Transverse colon (tissue), 3 donors: Measurements from ENCODE around the gene DDO.

Experiments
- EP300 ChIP-seq: sonication (generic); formaldehyde crosslinking; IDR thresholded peaks from one replicate; pipeline ENCODE4 v1.6.1; 2017; ENCODE audit warnings: antibody characterized with exemption, low read depth
- POLR2A ChIP-seq: fragments of 450-650 bp; IDR thresholded peaks from one replicate; pipeline ENCODE4 v1.6.1; 2016; ENCODE audit warnings: antibody characterized with exemption, mild to moderate bottlenecking, moderate library complexity
- TF ChIP-seq, protein P1 (sequence below), 5 experiments: fragments of 200-600 bp in 3 of 5; fragments of 450-650 bp in 2 of 5; sonication (generic) in 3 of 5; IDR thresholded peaks; 1 replicate in 2 of 5; 2 replicates in 3 of 5; pipeline ENCODE4 v1.5.1; 2016 to 2017; ENCODE audit warnings: antibody characterized with exemption in 5 of 5, inconsistent platforms in 3 of 5, mild to moderate bottlenecking in 2 of 5, moderate library complexity in 1 of 5

DNA sequence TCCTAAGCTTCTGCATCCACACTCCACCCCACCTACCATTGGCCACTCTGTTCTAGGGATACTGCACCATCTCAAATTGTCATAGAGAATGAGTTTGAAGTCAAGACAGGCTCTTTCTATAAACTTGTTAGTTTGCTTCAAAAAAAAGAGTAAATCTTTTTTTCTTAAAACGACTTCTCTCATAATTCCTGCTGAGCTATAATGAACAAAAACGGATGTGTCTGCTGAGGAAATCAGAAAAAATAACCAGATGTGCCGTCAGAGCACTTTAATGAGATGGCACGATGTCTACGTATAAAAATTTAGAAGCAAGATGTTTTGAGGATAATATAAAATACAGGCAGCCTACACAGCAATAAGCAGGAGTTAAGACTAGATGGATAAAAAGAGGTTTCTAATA is 24.0 kb upstream of the DDO start:
- no peak for TF ChIP-seq EP300
- TF ChIP-seq, protein P1, sequence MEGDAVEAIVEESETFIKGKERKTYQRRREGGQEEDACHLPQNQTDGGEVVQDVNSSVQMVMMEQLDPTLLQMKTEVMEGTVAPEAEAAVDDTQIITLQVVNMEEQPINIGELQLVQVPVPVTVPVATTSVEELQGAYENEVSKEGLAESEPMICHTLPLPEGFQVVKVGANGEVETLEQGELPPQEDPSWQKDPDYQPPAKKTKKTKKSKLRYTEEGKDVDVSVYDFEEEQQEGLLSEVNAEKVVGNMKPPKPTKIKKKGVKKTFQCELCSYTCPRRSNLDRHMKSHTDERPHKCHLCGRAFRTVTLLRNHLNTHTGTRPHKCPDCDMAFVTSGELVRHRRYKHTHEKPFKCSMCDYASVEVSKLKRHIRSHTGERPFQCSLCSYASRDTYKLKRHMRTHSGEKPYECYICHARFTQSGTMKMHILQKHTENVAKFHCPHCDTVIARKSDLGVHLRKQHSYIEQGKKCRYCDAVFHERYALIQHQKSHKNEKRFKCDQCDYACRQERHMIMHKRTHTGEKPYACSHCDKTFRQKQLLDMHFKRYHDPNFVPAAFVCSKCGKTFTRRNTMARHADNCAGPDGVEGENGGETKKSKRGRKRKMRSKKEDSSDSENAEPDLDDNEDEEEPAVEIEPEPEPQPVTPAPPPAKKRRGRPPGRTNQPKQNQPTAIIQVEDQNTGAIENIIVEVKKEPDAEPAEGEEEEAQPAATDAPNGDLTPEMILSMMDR (IDR thresholded peaks at IDR 0.05): no peak
- no peak for TF ChIP-seq POLR2A
